ENCODE data around the gene MEFV. TPM values are rescaled to one million over a fixed set of nuclear protein-coding genes. Genes with fewer than 3 reads are reported as not detected.
A peak's percentile ranks its signal among the peaks of the same experiment; 100 is the strongest.

The MEFV gene
- total RNA-seq, 2 donors from 2014 or later = 3.5 to 6.1 TPM

- ATAC-seq (ENCODE audit: insufficient number of reproducible peaks, low FRiP score, low read depth) (no peak), DNase-seq (ENCODE audit: low spot score) (no peak)
- no peak for TF ChIP-seq CTCF (IDR thresholded peaks at IDR 0.05)
- Histone ChIP-seq H3K9me3 (peaks cover 89% of the 10 kb centered on the region), H3K4me3 (no peak overlapping the region), H3K36me3 (peaks cover 30% of the 10 kb centered on the region), H3K27ac (no peak overlapping the region), H3K27me3 (replicated peaks; ENCODE audit: insufficient read depth) (no peaks in the 10 kb centered on the region), H3K4me1 (ENCODE audit: control insufficient read depth in 1 of 2, low read depth in 2 of 2) (no peaks in the 10 kb centered on the region)
These were observed 39.4 kb upstream of the MEFV start for GRCh38 chr16:3295783-3296182.

GRCh38 chr16:3295209-3295608 is 38.8 kb upstream of the MEFV start:
- H3K36me3 ChIP-seq = peaks cover 32% of the 10 kb centered on the region
- no peak for TF ChIP-seq CTCF (IDR thresholded peaks at IDR 0.05)
- no peak overlapping the region for H3K4me3 ChIP-seq

GRCh38 chr16:3292604-3293003 is 36.2 kb upstream of the MEFV start:
- H3K4me3 ChIP-seq = no peak overlapping the region

More at GRCh38 chr16:3295209-3295608, 38.8 kb upstream of the MEFV start:
- H3K27ac ChIP-seq = no peak overlapping the region
- no peak for ATAC-seq (ENCODE audit: insufficient number of reproducible peaks, low FRiP score, low read depth)
- peaks cover 89% of the 10 kb centered on the region for H3K9me3 ChIP-seq
- H3K4me1 ChIP-seq (ENCODE audit: control insufficient read depth in 1 of 2, low read depth in 2 of 2) = no peaks in the 10 kb centered on the region
- no peak for DNase-seq (ENCODE audit: low spot score)
- no peaks in the 10 kb centered on the region for H3K27me3 ChIP-seq (replicated peaks; ENCODE audit: insufficient read depth)

GRCh38 chr16:3289998-3290673 is 33.7 kb upstream of the MEFV start:
- no peak for TF ChIP-seq CTCF (IDR thresholded peaks at IDR 0.05)
- no peak overlapping the region for H3K27ac ChIP-seq
- H3K9me3 ChIP-seq = peaks cover 71% of the 10 kb centered on the region
- no peak for ATAC-seq (ENCODE audit: insufficient number of reproducible peaks, low FRiP score, low read depth)
- H3K27me3 ChIP-seq (replicated peaks; ENCODE audit: insufficient read depth) = no peaks in the 10 kb centered on the region
- H3K4me1 ChIP-seq (ENCODE audit: control insufficient read depth in 1 of 2, low read depth in 2 of 2) = peaks cover under 1 to 7% of the 10 kb centered on the region in 2 donors
- no peak for DNase-seq (ENCODE audit: low spot score)
- H3K4me3 ChIP-seq = no peak overlapping the region
- H3K36me3 ChIP-seq = peaks cover 61% of the 10 kb centered on the region

More at GRCh38 chr16:3292604-3293003, 36.2 kb upstream of the MEFV start:
- peaks cover 93% of the 10 kb centered on the region for H3K9me3 ChIP-seq
- ATAC-seq (ENCODE audit: insufficient number of reproducible peaks, low FRiP score, low read depth) = no peak
- no peak for TF ChIP-seq CTCF (IDR thresholded peaks at IDR 0.05)
- H3K27me3 ChIP-seq (replicated peaks; ENCODE audit: insufficient read depth) = no peaks in the 10 kb centered on the region
- H3K27ac ChIP-seq = no peak overlapping the region
- H3K4me1 ChIP-seq (ENCODE audit: control insufficient read depth in 1 of 2, low read depth in 2 of 2) = no peaks in the 10 kb centered on the region
- no peak for DNase-seq (ENCODE audit: low spot score)
- peaks cover 49% of the 10 kb centered on the region for H3K36me3 ChIP-seq

- TF ChIP-seq CTCF (IDR thresholded peaks at IDR 0.05) = no peak
- Histone ChIP-seq H3K36me3 (peaks cover 33% of the 10 kb centered on the region), H3K9me3 (peaks cover 25% of the 10 kb centered on the region), H3K27me3 (replicated peaks; ENCODE audit: insufficient read depth) (no peaks in the 10 kb centered on the region), H3K4me3 (peak overlapping the region; percentile 84), H3K27ac (no peak overlapping the region), H3K4me1 (ENCODE audit: control insufficient read depth in 1 of 2, low read depth in 2 of 2) (peaks cover 14 to 28% of the 10 kb centered on the region in 2 donors)
- no peak for ATAC-seq (ENCODE audit: insufficient number of reproducible peaks, low FRiP score, low read depth)
- DNase-seq (ENCODE audit: low spot score) = no peak
These were observed 28.7 kb upstream of the MEFV start for GRCh38 chr16:3285131-3285530.
